ENCODE measurements around the gene OLA1.

DNA sequence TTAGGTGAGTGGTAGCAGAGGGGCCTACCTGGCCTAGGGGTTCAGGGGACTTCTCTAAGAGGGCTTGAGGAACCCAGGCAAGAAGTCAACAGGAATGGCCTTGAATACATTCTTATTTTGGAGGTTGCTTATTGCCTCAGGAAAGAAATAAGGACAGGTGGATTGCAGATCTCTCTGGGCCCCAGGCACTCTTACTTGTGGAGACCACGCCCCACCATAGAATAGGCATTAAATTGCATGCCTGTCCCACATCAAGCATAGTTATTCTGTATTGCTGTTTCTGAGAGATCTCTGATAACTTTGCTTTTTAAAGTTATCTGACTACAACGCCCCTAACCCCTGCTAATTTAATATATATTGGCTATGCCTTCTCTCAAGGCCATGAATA, 215.2 kb downstream of the OLA1 start:
- TF ChIP-seq, protein P1, sequence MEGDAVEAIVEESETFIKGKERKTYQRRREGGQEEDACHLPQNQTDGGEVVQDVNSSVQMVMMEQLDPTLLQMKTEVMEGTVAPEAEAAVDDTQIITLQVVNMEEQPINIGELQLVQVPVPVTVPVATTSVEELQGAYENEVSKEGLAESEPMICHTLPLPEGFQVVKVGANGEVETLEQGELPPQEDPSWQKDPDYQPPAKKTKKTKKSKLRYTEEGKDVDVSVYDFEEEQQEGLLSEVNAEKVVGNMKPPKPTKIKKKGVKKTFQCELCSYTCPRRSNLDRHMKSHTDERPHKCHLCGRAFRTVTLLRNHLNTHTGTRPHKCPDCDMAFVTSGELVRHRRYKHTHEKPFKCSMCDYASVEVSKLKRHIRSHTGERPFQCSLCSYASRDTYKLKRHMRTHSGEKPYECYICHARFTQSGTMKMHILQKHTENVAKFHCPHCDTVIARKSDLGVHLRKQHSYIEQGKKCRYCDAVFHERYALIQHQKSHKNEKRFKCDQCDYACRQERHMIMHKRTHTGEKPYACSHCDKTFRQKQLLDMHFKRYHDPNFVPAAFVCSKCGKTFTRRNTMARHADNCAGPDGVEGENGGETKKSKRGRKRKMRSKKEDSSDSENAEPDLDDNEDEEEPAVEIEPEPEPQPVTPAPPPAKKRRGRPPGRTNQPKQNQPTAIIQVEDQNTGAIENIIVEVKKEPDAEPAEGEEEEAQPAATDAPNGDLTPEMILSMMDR (IDR thresholded peaks at IDR 0.05), result no peak
- TF ChIP-seq POLR2A (IDR thresholded peaks at IDR 0.05), result no peak
